ENCODE measurements around the gene LINS1. TPM values are rescaled to one million over a fixed set of nuclear protein-coding genes. Genes with fewer than 3 reads are reported as not detected.

LINS1 gene
- total RNA-seq, 1 donor from 2014 or later = 9.4 TPM

DNA sequence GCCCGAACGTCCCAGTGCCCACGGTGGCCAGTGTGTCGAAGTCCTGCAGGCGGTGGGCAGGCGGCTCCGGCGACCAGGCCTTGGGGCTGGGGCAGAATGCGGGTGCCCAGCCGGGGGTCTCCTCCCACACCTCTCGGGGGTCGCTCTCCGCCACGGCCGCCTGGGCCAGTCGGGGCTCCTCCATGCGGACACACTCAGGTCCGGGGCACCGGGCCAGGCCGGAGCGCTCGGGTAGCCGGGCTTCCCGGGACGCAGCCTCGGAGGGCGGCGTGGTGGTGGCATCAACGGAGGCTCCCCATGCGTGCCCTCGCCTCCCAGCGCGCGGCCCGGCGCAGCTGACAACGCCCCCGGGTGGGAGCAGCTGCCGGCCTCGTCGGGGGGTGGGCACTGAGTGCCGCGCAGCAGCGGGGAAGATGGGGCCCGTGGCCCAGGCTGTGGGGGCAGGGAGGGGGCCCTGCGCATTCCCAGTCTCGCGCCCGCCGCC is 43.2 kb downstream of the LINS1 start:
- no peak for DNase-seq (ENCODE audit: low spot score)

DNA sequence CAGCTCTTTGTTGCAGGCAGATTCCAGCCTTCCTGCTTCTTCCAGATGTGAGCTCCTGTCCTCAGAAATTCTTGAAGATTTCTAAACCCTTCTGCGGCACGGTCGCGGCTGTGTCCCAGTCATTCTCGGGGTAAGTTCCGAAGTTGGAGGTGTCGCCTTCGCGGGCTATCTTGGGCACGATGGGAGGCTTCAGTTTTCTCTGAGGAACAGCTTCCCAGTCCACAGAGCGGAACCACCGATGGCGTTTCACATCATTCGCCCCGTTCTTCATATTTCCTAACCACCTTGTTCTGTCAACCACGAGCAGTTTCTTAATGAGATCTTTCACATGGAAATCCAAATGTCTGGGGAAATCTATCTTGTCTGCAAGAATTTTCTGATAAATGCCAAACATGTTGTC is 48.5 kb downstream of the LINS1 start:
- DNase-seq (ENCODE audit: low spot score) = no peak

DNA sequence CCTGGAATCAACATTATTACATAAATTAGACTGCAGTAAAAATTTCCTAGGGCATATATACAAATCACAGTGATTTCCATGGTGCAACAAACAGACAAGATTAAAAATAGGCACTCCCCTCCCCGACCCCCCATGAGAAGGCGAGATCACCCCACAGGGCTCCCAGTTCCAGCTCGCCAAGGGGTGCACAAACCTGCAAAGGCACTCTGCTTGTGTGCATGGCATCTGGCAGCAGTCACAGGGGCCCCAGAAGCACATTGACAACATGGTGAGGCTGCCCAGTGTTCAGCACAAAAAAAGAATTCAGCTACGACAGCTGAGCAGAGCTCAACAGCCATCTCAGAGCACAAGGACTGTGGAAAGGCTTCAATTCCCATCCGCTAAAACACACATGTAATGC is 54.0 kb downstream of the LINS1 start:
- no peak for DNase-seq (ENCODE audit: low spot score)

DNA sequence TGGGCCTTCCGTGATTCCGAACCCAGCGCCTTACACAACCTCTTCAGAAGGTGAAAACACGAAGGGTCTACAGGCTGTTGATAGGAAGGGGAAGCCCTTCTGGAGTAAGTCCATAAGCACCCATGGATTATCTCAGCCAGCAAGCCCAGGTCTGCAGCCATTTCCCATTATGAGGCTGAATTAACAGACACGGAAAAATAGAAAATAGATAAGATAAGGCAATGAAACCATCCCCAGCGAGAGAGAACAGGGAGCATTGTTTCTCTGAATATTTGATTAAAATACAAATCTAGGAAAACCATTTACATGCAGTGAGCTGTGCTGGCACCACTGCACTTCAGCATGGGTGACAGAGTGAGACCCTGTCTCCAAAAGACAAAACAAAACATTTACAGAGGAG is 57.0 kb downstream of the LINS1 start:
- no peak for DNase-seq (ENCODE audit: low spot score)

- DNase-seq (ENCODE audit: low spot score) = no peak
Observed at GRCh38 chr15:100544338-100544841, 57.6 kb downstream of the LINS1 start.

DNA sequence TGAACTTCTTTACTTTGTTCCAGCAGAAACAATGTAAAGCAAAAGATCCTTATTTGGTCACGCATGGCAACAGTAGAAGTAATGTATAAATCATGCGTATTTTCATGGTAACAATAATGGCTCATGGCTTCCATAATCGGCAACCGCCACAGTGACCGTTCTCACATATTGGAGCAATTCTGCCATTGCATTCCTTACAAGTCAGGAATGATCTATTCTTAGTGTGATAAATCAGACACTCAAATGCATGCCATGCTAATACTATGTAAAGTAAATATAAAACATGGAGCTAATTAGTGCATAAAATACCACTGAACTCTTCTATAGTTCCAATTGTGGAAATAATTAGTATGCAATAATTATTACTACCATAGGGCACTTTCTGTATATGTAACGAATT is 59.7 kb downstream of the LINS1 start:
- no peak for DNase-seq (ENCODE audit: low spot score)

GRCh38 chr15:100537331-100537730 is 64.7 kb downstream of the LINS1 start:
- DNase-seq (ENCODE audit: low spot score) = no peak

DNA sequence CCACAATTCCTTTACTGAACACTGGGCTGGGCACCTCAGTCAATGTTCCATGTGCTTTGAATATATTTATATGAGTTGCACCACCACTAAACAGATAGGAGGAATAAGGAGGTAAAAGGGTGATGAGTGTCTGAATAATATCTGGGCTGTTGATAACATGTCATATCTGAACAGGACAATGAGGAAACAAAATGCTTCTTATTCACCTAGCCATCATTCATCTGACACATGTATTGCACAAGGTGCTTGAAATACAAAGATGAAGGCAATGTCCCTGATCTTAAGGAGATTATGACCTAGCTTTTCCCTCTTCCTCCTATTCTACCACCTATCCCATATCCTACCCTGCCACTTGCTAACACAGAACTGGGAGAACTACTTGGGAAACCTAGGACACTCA is 65.3 kb downstream of the LINS1 start:
- no peak for DNase-seq (ENCODE audit: low spot score)

DNA sequence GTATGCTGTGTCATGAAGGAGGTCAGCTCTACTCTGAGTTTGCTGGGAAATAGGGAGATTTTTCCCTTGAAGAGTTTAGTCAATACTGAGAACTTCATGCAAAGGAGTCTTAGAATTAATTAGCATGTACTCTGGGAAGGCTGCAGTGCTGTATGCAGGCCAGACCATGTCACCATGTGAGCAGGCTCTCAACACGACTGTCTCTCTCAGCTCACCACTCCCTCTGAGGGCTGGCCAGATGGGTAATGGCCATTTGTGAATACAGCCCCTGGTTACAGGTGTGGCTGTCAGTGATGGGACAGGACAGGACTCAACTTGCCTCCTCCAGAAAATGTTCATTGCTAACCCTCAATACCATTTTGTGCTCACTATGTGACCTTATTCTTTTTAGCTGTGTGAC is 68.1 kb downstream of the LINS1 start:
- DNase-seq (ENCODE audit: low spot score) = no peak

GRCh38 chr15:100531823-100532327 is 70.1 kb downstream of the LINS1 start:
- DNase-seq (ENCODE audit: low spot score) = no peak

DNA sequence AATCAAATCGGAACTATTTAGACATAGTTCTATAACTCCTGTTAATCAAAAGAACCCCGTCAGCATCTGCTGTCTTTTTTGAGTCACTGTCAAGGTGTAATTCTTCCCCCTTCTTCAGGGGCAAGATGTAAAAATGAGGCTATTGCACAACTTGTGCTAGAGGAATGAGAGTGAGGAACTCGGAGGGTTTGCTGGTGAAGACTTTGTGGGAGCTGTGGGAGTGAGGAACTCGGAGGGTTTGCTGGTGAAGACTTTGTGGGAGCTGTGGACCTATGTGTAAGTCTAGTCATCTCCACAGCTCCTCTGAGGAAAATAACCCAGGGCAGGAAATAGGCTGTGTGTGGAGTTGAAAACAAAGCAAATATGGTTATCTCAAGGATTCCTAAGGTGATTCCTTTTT is 70.8 kb downstream of the LINS1 start:
- DNase-seq (ENCODE audit: low spot score) = no peak

DNA sequence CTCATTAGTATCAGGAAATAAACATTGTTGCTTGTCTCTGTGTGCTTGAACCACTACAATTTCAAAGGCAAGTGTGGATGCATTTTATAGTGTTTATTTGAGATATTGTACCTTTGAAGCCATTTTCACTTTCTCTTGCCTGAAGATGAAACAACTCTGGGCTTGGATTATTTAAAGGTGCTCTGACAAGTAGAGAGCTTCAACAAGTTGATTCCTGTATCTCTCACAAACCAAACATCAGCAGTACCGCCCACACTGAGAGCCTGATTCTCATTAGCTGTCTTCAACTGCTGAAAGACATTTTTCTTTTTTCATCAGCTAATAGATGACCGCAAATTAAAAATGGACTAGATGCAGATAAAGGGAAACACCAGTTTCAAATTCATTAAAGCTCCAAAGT is 72.4 kb downstream of the LINS1 start:
- DNase-seq (ENCODE audit: low spot score) = no peak

GRCh38 chr15:100528833-100529428 is 73.1 kb downstream of the LINS1 start, which contains the start of gene CERS3:
Gene CERS3 (minus strand): TSS chr15:100528950. CDS start chr15:100501849, 27,101 bp downstream.
- no peak for DNase-seq (ENCODE audit: low spot score)

- DNase-seq (ENCODE audit: low spot score) = no peak
Observed at GRCh38 chr15:100526027-100526481, 75.9 kb downstream of the LINS1 start.

DNA sequence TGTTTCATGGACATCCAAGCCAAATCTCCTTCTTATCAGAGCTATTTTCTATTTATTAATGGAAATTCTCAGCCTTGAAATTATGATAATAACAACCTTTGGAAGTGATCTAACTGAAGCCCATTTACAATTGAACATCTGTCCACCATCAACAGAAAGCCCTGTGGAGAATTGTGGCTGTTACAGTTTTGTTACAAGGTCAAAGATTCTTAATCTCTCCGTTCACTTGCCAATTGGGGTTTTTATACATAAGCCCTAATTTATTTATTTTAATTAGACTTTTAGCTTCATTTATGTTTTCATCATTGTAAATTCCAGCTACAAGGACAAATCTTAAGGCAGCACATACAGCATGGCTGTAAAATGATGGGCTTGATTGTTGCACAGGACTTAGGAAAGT is 76.5 kb downstream of the LINS1 start:
- no peak for DNase-seq (ENCODE audit: low spot score)

DNA sequence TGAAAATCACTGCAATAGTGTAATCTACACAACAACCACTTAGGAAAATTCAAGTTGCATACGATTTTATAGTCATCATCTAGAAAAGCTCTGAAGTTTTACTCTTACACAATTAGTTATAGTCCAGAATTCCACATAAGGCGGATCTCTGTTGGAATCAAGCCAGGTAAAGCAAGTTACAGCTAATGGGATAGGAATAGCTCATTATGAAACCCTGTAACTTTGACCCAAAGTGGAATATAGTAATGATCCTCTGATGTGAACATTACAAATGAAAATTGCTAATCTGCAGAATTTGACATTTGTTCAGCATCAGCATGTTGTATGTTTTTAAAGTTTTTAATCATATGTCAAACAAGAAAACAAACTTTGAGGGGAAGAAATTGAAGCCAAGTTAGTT is 77.7 kb downstream of the LINS1 start:
- no peak for DNase-seq (ENCODE audit: low spot score)

DNA sequence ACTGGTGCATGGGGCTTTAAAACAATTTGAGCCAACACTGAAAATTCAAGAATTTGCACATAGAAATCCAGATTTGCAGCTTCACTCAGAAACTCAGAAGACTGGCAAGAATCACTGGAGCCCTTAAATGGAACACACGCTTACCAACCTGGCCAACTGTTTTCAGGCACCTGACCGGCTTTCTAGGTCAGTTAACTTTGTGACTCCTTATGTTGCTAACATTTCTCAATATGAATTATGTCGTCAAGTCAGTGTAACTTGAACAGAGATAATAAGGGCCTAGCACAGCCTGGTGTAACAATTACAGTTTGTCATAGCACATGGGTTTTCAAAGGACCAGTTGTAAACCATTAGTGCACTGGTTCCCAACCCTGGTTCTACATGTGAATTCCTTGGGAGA is 80.1 kb downstream of the LINS1 start:
- DNase-seq (ENCODE audit: low spot score) = no peak

DNA sequence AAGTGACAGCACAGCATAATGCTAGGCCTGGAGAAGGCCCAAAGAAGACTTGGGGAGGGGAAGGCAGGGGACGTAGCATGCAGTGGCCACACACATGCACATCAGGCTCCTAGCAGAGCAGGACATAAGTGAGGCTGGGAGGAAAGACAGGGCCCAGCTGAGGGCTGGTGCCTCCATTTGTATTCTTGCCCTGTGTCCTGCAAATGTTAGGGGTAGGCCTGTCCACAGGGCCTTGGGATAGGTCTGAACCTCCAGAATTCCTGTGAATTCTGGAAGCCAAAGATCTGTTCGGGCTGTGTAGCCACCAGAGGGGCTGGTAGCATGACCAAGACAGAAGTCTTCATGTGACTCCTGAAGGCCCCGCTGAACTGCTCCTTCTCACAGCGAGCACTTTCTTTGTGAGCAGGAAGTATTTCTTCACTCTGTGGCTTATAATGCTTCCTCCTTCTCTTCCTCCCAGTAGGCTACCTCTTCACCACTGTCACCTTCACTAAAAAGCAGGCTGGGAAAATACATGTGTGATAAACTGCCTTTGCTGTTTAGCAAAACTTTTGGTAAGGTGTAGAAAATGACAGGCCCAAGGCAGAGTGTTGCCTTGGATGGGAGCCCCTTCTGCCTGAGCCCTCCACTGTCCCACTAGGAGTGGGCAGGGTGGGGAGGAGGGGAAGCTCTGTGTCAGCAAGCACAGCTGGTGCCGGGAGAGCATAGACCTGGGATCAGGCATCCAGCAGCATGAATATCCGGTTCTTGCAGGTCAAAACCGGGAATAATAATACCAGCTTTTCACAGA is 81.7 kb downstream of the LINS1 start:
- DNase-seq (ENCODE audit: low spot score) = no peak

DNA sequence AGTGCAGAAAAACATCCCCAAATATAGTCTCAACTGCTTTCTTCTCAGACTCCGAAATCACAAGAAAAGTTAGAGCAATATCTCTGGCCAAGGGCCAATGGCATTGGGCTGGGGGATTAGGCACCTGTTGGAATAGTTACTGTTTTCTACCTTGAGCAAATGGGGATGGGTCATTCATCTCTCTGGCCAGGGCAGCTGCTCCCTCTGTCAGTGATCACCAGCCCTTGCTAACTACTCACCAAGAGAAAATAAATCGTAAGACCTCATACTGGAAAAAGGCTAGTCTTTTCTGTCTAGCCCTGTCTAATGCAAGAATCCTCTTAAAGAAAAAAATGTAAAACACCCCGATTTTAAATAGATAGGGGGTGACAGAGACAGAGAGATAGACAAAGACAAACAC is 84.1 kb downstream of the LINS1 start:
- DNase-seq (ENCODE audit: low spot score) = no peak

All from mesenteric fat pad (tissue), 1 donor.